SU-DHL-6 (cell line): ENCODE results near the gene EIF4EBP3.
"Not testable (repeated sequence)": the region's sequence is repeated elsewhere in the genome, so short reads cannot be mapped to it uniquely, and the experiment has no call there.

Experiments
- CTCF ChIP-seq: fragments of 200-600 bp; sonication (generic); IDR thresholded peaks from one replicate; pipeline ENCODE4 v1.5.1; 2017; ENCODE audit warnings: antibody characterized with exemption, mild to moderate bottlenecking, low read length, moderate library complexity; ENCODE audit not compliant: insufficient read depth, poor library complexity, severe bottlenecking
- EZH2phosphoT487 ChIP-seq: fragments of 200-600 bp; sonication (generic), shearing (Covaris generic); conservative IDR thresholded peaks from 2 replicates; pipeline ENCODE4 v1.6.1; 2018; ENCODE audit warnings: mild to moderate bottlenecking, antibody characterized with exemption, low read length, moderate library complexity, mixed read lengths

- TF ChIP-seq EZH2phosphoT487, CTCF: not testable (repeated sequence)
Observed at GRCh38 chr5:140579188-140579747, 31.8 kb downstream of the EIF4EBP3 start.
